Measurements from ENCODE around the gene NKPD1.

Gene NKPD1

DNA sequence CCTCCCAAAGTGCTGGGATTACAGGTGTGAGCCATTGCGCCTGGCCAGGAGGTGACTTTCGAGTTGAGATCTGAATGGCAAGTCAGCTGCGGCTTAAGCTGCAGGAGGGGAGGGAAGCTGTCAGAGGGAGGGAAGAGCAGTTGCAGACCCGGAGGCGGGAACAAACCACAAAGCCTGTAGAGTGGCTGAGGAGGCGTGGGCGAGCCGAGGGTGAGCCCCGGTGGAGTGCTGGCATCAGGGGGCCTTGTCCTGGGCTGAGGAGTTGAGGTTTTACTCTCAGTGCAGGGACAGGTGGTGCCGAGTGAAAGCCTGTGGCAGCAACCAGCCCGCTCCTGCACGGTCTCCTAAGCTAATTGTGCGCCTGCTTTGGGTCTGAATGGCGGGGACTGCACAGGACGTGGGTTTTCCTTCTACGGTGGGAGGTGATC lies 43.6 kb downstream of the NKPD1 start:
- no peak for DNase-seq (ENCODE audit: low read depth)

DNA sequence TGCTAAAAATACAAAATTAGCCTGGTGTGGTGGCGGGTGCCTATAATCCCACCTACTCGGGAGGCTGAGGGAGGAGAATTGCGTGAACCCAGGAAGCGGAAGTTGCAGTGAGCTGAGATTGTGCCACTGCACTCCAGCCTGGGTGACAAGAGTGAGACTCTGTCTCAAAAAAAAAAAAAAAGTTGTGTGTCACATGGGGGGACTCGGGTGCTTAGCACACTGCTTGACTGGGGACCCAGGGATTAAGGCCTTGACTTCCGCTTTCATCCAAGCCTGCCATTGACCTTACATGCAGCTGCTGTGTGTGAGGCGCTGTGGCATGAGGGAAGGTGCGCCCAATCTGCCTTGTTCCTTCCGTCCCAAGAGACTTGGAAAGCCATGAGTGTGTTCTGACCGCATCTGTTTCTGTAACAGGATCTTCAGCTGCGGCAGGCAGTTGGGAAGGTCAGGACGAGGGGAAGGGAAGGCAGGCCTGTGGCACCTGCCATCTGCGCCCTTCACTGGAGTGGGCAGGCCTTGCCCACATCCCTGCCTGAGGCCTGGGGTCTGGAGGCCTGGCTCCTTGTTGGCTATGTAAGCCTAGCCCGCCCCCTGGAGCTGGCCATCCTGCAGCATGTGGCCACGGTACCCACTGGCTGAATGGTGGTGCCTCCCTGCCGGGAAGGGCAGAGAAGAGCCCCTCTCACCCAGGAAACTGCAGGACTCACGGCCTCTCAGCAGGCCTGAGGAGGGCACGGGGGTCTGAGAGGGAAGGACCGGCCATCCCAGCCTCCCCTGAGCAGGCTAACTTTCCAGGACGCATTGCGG lies 44.8 kb downstream of the NKPD1 start:
- no peak for DNase-seq (ENCODE audit: low read depth)

DNA sequence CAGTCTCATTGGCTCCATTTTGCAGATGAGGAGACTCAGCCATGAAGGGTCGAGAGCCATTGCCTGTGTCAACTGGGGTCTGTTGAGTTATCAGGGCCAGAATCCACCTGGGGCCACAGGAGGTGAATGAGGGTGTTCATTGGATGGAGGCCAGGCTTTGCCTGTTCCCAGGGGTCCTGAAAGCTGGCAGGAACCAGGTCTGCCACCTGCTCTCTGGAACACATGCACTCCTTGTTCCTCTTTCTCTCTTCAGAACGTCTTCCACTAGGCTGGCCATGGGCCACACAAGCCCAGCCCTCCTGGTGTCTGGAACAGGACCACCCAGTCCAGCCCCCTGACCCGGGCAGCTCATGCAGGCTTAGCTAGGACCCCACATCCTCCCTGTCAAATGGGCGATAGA lies 46.7 kb downstream of the NKPD1 start:
- DNase-seq (ENCODE audit: low read depth), result no peak

DNA sequence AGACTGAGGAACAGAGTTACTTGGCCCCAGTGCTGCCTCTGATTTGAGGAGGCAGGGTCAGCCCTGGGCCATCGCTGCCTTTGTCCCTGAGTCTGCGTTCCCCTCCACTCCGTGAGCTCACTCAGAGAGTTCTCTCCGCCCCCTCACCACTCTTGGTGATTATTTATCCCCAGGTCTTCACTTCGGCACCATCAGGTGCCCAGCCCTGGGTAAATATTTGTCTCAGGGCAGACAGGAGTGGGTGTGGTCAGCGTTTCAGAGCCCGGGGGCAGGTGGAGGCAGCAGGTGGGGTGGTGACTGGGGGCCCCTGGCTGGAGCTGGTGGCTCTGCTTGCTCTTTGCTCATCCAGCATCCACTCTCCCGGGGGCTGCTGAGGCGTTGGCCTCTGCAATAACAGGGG lies 47.2 kb downstream of the NKPD1 start:
- no peak for DNase-seq (ENCODE audit: low read depth)

DNA sequence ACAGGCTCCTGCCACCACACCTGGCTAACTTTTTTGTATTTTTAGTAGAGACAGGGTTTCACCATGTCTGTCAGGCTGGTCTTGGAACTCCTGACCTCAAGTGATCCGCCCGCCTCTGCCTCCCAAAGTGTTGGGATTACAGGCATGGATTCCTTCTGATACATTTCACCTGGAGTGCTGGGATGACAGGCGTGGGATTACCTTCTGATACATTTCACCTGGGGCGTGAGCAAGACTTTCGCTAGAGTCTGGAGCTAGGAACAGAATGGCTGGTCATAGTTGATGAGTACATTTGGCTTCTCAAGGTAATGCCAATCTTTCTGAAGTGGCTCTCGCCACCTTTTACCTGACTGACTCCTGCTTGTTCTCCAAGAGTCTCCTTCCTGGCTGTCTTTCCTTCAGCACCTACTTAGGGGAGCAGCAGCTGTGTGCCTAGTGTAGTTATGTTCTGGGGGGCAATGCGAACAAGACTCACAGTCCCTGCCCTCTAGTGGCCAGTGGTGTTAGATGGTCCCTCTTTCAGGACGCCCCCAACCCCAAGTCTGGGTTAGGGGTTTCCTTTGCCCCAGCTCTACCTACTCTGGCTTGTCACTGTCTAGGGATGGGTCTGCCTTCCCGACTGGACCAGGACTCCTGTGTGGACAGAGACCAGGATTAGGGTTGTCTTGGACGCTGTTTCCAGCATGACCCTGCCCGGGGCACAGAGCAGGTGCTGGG lies 48.5 kb downstream of the NKPD1 start:
- no peak for DNase-seq (ENCODE audit: low read depth)

Data from activated T-cell treated with anti-CD3 and anti-CD28 coated beads for 1 hour (primary cell).